ENCODE measurements around the gene CADPS2. TPM values are rescaled to one million over a fixed set of nuclear protein-coding genes. Genes with fewer than 3 reads are reported as not detected.

Gene CADPS2
- total and polyA plus RNA-seq, 2 donors (not counting 3 experiments of a cell fraction or from before 2014, with no cell fraction given), result 9.5 to 22.6 TPM

GRCh38 chr7:122457969-122458368, 428.3 kb downstream of the CADPS2 start:
- Histone ChIP-seq H3K9me1 (replicated peaks; ENCODE audit: control insufficient read depth, extremely low read depth, insufficient read depth, low read length) (peaks cover 4% of the 10 kb centered on the region), H3K4me2 (ENCODE audit: insufficient read depth, low read length) (no peak overlapping the region), H3K9ac (replicated peaks; ENCODE audit: extremely low read depth, insufficient read depth, low read length) (no peak overlapping the region), H3K36me3 (ENCODE audit: control insufficient read depth in 2 of 2, extremely low read depth in 1 of 2, insufficient read depth in 2 of 2, low read length in 2 of 2) (no peaks in the 10 kb centered on the region), H4K20me1 (replicated peaks; ENCODE audit: control insufficient read depth, extremely low read depth, insufficient read depth, low read length) (no peaks in the 10 kb centered on the region), H3K27me3 (ENCODE audit: control insufficient read depth in 2 of 2, insufficient read depth in 2 of 2, low read length in 2 of 2) (no peaks in the 10 kb centered on the region), H3K4me1 (ENCODE audit: control insufficient read depth, extremely low read depth, insufficient read depth, low read length) (no peaks in the 10 kb centered on the region), H3K4me3 (replicated peaks in 1 of 3; ENCODE audit: insufficient read depth in 1 of 3, low read depth in 1 of 3, low read length in 3 of 3) (no peak overlapping the region), H3K27ac (ENCODE audit: insufficient read depth, low read depth, low read length) (no peak overlapping the region), H2AFZ (ENCODE audit: low read depth, low read length) (no peak overlapping the region), H3K79me2 (ENCODE audit: control insufficient read depth, insufficient read depth, low read length) (no peaks in the 10 kb centered on the region), H3K9me3 (replicated peaks; ENCODE audit: control insufficient read depth, insufficient read depth, low read length) (no peaks in the 10 kb centered on the region)
- no peak for TF ChIP-seq EZH2 (IDR thresholded peaks at IDR 0.05; ENCODE audit: borderline replicate concordance, low read depth, low read length, severe bottlenecking)
- no peak for TF ChIP-seq FOS (IDR thresholded peaks at IDR 0.05; ENCODE audit: borderline replicate concordance, insufficient read depth, low read length)
- no peak for TF ChIP-seq POLR2A (IDR thresholded peaks at IDR 0.05; ENCODE audit: low read depth, low read length)
- TF ChIP-seq MAX (IDR thresholded peaks at IDR 0.05; ENCODE audit: insufficient read depth, insufficient read length), result no peak
- TF ChIP-seq GATA2 (IDR thresholded peaks at IDR 0.05; ENCODE audit: insufficient read depth, insufficient read length, low read depth, low read length), result no peak
- TF ChIP-seq CTCF (IDR thresholded peaks at IDR 0.05; ENCODE audit: extremely low read depth in 1 of 2, insufficient read depth in 1 of 2, low read depth in 1 of 2, low read length in 2 of 2), result no peak
- TF ChIP-seq POLR2AphosphoS5 (IDR thresholded peaks at IDR 0.05; ENCODE audit: insufficient read depth, low read depth, low read length), result no peak
- no peak for TF ChIP-seq JUN (IDR thresholded peaks at IDR 0.05; ENCODE audit: borderline replicate concordance, insufficient read depth, insufficient read length, low read depth)
- no peak for TF ChIP-seq MYC (IDR thresholded peaks at IDR 0.05; ENCODE audit: low read depth, low read length)
- FAIRE-seq (no peak), DNase-seq (ENCODE audit: low read depth, low spot score) (no peak)
- ChIA-PET CTCF (no interaction called here), POLR2A (no interaction called here)
- BruUV-seq (replicated peaks), result no TSS peak
- intact Hi-C loops (cut with micrococcal nuclease), result no loop called here
- dilution Hi-C loops (cut with MboI; ENCODE audit: extremely low pct_ligation_motif_present, low sequenced_read_pairs), result no loop called here
